Calu3 (cell line): ENCODE measurements around the gene FAM120B. TPM values are rescaled to one million over a fixed set of nuclear protein-coding genes. Genes with fewer than 3 reads are reported as not detected.

Source experiments
- BruUV-seq: library from RNA; stranded (reverse); fragments of 400-500 nt; replicated peaks from 2 replicates; lab custom pipeline; 2021; lab: Mats Ljungman, UMichigan
- CTCF ChIA-PET: fragments of 300-600 bp; sonication (Branson Sonifier 250); formaldehyde crosslinking; loops from one replicate; lab custom pipeline; 2022; ENCODE audit warnings: antibody characterized with exemption; lab: Charles Lee
- DNase-seq: peaks from one replicate; pipeline ENCODE4 v3.0.0; 2022
- H3K27ac Mint-ChIP-seq: one replicate; pipeline ENCODE4 v1.8.0; 2022; ENCODE audit warnings: mixed read lengths; ENCODE audit not compliant: unreplicated experiment
- H3K27me3 Mint-ChIP-seq: one replicate; pipeline ENCODE4 v1.8.0; 2022; ENCODE audit warnings: mixed read lengths; ENCODE audit not compliant: unreplicated experiment
- H3K36me3 Mint-ChIP-seq: one replicate; pipeline ENCODE4 v1.8.0; 2022; ENCODE audit warnings: mild to moderate bottlenecking, moderate library complexity, mixed read lengths; ENCODE audit not compliant: insufficient read depth, unreplicated experiment
- H3K4me1 Mint-ChIP-seq: one replicate; pipeline ENCODE4 v1.8.0; 2022; ENCODE audit warnings: mild to moderate bottlenecking, low read depth, mixed read lengths; ENCODE audit not compliant: unreplicated experiment
- H3K4me3 Mint-ChIP-seq: one replicate; pipeline ENCODE4 v1.8.0; 2022; ENCODE audit warnings: mild to moderate bottlenecking, low read depth, moderate library complexity, mixed read lengths; ENCODE audit not compliant: unreplicated experiment
- H3K9me3 Mint-ChIP-seq: one replicate; pipeline ENCODE4 v1.8.0; 2022; ENCODE audit warnings: low read depth, mixed read lengths; ENCODE audit not compliant: unreplicated experiment
- CTCF ChIP-seq: fragments of 200-600 bp; IDR thresholded peaks from one replicate; pipeline ENCODE4 v1.8.0; 2022; ENCODE audit warnings: antibody characterized with exemption; ENCODE audit not compliant: unreplicated experiment
- intact Hi-C: fragments of 100-400 bp; cut with micrococcal nuclease; formaldehyde crosslinking; loops from one replicate; pipeline ENCODE4 v1.10.0; 2022; ENCODE audit not compliant: unreplicated experiment
- total RNA-seq: library from RNA; stranded (reverse); gene quantifications from 2 replicates; pipeline ENCODE4 v1.2.3, GENCODE V29; 2022

The FAM120B gene
- total RNA-seq, 1 experiment from 2014 or later: 13.2 TPM

DNA sequence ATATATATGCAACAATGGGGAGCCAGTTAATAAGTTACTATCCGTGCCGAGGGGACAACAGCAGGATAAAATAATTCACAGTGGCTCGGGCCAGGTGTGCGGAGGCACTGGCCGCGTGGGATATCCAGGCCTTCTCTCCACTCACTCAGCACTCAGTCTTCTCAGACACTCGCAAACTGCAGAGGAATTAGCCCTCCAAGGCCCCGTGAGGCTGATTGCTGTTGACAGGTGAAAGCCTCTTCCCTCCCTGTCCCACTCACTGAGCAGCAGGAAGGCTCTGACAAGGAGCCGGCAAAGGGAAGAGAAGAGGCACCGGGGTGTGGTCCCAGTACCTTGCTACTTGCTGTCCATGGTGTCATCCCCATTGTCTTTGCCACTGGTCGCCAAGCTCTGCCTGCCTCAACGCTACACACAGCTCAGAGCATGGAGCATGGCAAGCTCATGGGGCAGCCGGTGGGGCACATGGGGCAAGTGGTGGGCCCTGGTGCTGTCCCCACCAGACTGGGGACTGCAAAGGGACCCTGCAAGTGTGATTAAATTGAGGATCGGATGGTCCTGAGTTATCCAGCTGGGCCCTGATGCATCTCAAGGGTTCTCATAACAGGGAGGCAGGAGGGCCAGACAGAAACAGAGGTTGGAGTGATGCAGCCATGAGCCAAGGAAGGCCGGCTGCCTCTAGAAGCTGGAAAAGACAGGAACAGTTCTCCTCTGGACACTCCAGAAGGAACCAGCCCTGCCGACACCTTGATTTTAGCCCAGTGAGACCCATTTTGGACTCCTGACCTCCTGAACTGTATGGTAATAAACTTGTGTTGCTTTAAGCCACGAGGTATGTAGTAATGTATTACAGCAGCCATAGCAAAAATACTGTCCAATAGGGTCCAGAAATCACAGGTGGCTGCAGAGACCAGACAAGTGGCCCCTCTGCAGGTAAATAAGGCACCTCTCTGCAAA, 126.9 kb downstream of the FAM120B start:
- H3K27ac Mint-ChIP-seq: no peak overlapping the region
- DNase-seq: no peak
- no peak for TF ChIP-seq CTCF
- intact Hi-C loops: no loop called here
- CTCF ChIA-PET: no interaction called here
- no peaks in the 10 kb centered on the region for H3K4me1 Mint-ChIP-seq
- H3K9me3 Mint-ChIP-seq: peaks cover 3% of the 10 kb centered on the region
- H3K36me3 Mint-ChIP-seq: no peaks in the 10 kb centered on the region
- H3K4me3 Mint-ChIP-seq: no peak overlapping the region
- no TSS peak for BruUV-seq
- peaks cover 9% of the 10 kb centered on the region for H3K27me3 Mint-ChIP-seq

- intact Hi-C loops: no loop called here
- DNase-seq: no peak
- Mint-ChIP-seq H3K27ac (no peak overlapping the region), H3K4me1 (no peaks in the 10 kb centered on the region), H3K9me3 (peaks cover 3% of the 10 kb centered on the region), H3K36me3 (peaks cover 5% of the 10 kb centered on the region), H3K27me3 (peaks cover 9% of the 10 kb centered on the region), H3K4me3 (no peak overlapping the region)
- no TSS peak for BruUV-seq
- TF ChIP-seq CTCF: no peak
- CTCF ChIA-PET: no interaction called here
Measured at GRCh38 chr6:170434117-170434820, 127.7 kb downstream of the FAM120B start.

GRCh38 chr6:170434821-170435155, 128.2 kb downstream of the FAM120B start:
- BruUV-seq: no TSS peak
- CTCF ChIA-PET: no interaction called here
- Mint-ChIP-seq H3K4me1 (no peaks in the 10 kb centered on the region), H3K9me3 (peaks cover 3% of the 10 kb centered on the region), H3K4me3 (no peak overlapping the region), H3K27ac (no peak overlapping the region), H3K36me3 (peaks cover 5% of the 10 kb centered on the region), H3K27me3 (peaks cover 9% of the 10 kb centered on the region)
- no peak for DNase-seq
- intact Hi-C loops: no loop called here
- no peak for TF ChIP-seq CTCF

DNA sequence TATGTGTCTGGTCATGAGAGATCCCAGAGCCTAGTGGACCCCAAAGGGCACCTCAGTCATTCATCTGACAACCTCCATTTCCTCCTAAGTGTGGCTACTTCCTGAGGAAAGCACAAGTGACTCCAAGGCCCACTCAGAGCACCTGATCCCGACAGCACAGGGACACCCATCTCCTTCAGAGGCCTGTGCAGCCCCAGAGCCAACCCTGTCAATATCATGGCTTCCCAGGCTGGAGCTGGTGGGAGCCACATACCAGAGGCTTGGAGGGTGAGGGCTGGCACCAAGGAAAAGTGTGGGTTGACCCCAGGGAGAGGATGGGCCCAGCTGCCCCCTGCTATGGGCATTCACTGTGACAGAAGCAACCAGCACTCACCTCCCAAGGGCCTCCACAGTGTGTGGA, 129.2 kb downstream of the FAM120B start:
- H3K9me3 Mint-ChIP-seq: peaks cover 3% of the 10 kb centered on the region
- no peak overlapping the region for H3K4me3 Mint-ChIP-seq
- no peak overlapping the region for H3K27ac Mint-ChIP-seq
- H3K27me3 Mint-ChIP-seq: peaks cover 9% of the 10 kb centered on the region
- BruUV-seq: no TSS peak
- intact Hi-C loops: no loop called here
- H3K4me1 Mint-ChIP-seq: no peaks in the 10 kb centered on the region
- CTCF ChIA-PET: no interaction called here
- no peak for DNase-seq
- TF ChIP-seq CTCF: no peak
- H3K36me3 Mint-ChIP-seq: peaks cover 5% of the 10 kb centered on the region
